NCI-H2029 treated with DMSO at 0.1 percent for 48 hours (cell line): Measurements from ENCODE around the gene MAP6.
"Not testable (repeated sequence)": the region's sequence is repeated elsewhere in the genome, so short reads cannot be mapped to it uniquely, and the experiment has no call there.

Source experiments
- DNase-seq: peaks from one replicate; lab custom pipeline; 2025; lab: John Stamatoyannopoulos, UW

MAP6 gene

DNA sequence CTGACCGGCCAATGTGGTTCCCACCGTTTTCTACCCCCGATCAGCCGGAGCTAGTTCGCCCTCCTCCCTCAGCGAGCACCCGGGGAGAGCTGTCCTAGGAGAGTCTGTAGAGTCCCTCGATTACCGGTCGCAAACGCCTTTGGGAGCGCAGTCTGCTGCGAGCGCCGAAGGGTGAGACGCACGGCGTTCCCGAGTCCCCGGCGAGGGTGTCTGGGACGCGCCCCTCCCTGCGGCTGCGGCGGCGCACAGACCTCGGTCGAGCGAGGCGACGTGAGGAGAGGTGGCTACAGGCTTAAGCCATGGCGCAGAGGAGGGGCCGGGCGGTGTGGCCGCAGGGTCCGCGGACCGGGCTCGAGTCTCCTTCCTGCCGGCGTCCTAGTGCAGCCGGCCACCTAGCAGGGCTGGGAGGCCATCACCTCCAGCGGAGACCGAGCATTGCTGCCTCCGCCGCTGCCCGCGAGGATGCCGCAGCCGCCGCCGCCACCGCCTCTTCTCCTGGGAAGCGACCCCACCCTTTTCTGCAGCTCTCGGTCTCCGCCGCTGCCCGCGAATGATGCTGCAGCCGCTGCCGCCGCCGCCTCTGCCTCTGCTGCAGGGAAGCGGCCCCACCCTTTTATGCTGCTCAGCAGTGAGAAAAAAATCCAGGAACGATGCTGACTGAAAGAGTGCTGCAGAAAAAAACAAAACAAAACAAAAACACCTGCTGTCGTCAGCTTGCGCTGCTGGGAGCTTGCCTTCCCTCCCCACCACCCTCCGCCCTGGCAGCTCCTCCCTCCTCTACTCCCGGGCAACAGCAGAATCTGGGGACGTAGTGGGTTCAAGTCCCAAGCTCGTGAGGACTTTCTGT is at the start of gene MAP6:
Gene MAP6, minus strand, starts transcription at position 588 of the 847 bp plus-strand sequence. CDS start 669 bp downstream, outside the sequence.
- DNase-seq, result no peak

DNA sequence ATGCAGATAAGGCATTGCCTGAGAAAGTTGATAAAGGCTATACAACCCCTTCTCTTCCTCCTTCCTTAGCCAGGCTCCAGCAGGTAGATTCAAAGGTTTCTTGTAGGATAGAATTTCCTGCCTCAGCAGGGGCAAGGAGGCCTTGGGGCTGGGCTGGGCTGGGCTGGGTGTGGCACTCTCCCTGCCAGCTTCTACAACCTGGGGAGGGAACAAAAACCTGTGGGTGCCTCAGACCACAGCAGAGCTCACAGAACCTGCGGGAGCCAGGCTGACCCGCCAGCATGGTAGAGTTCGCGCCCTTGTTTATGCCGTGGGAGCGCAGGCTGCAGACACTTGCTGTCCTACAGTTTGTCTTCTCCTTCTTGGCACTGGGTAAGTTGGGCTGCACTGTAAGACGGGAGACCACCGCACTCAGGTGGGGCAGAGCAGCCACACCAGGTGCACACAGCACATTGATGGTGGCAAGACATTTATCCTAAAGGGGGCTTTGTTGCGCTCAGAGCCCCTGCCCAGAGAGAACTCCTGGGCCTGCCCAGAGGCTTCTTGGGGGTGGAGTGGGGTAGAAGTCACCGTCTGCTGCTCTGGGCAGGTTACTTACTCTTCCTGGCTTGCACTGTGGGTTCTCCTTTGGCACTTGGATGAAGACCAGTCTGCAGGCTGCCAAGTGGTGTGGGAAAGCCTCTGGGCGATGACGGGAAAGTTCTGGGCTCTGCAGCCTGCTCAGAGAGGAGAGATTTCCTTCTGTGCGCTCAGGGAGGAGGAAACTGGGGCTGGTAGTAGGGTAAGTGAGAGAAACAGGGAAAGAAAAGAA is 49.0 kb upstream of the MAP6 start, which contains the start of gene MOGAT2:
Gene MOGAT2, plus strand, starts transcription at position 231 of the 811 bp plus-strand sequence. Its CDS starts 51 bp downstream, at position 282.
- DNase-seq, result no peak

DNA sequence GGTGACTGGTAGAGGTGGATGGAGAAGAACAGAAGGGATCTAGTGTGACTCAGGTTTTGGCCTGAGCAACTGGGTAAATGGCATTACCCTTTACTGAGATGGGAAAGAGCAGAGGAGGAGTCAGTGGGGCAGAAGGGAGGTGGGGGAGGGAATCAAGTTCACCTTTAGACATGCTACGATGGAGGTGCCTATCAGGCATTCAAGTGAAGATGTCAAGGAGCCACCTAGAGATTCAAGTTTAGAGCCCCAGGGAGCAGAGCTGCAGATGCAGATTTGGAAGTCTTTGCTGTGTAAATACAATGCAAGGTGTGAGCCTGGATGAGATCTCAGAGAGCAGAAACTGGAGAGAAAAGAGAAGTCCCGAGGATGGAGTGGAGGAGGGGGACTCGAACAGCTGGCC is 47.8 kb upstream of the MAP6 start:
- no peak for DNase-seq

DNA sequence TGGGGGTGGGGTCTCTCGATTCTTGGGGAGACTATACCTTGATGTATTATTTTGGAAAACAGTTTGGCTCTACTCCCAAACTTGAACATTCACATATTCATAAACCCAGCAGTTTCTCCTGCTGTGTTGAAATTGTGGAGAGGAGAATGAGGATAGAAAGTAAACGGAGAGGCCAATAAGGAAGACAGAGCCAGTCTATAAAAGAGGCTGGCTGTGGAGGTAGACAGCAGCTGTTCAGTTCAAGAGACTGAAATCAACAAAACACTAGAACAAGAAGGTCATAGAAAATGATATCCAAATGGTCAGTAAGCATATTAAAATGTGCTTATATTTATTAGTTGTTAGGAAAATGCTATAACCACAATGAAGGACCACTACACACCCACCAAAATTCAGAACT is 46.9 kb upstream of the MAP6 start:
- peak; percentile 34 for DNase-seq

DNA sequence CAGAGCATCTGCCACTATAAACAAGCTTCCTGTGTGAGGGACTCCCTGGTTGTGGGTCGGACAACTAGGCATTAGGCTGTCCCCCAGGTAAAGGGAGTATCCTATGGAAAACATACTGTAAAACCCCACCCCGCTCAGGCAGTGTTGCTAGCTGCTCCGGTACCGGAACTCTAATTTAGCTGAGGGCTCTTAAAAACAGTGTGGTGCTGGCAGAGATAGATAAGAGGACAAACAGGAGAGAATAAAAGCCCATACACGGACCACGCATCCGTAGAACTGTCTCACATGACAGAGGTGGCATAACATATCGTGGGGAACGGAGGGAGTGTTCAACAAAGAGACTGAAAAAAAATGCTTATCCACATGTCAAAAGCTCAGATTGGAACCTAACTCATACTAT is 45.4 kb upstream of the MAP6 start:
- DNase-seq, result peak; percentile 34

DNA sequence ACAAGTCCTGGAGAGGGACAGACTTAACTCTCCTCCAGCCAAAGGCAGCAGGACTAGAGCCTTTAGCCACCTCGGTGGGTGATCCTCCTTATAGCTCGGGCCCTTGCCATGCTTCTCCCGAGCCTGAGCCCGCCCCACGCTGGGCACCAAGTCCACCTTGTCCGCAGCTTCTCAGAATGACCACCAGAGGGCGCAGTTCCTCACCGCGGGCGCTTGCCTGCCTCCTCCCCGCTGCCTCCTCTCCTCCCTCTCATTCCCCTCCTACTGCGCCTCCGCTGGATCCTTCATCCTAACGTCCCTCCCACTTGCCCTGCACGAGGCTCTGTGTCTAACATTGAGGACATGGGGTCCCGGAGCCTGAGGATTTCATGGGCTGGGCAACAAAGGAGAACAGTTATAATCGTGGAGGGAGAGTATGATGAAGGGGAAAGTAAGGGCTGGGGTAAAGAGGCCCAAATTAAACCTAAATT is 37.5 kb upstream of the MAP6 start:
- DNase-seq, result peak; percentile 82

DNA sequence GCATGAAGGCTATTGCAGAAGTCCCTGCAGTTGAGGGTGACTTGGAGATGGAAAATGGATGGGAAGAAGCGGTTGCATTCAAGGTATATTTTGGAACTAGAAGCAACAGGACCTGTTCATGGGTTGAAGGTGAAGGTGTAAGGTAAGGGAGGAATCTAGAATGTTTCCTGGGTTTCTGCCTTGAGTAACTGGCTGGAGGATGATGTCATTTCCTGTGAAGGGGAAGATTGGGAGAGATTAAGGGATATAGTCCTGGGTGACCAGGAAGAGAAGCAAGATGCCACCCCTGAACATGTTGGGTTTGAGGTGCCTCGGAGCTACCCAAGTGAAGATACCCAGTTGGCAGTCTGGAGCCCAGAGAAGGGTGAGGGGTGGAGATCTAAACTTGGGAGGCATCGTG is 36.7 kb upstream of the MAP6 start:
- DNase-seq, result no peak

DNA sequence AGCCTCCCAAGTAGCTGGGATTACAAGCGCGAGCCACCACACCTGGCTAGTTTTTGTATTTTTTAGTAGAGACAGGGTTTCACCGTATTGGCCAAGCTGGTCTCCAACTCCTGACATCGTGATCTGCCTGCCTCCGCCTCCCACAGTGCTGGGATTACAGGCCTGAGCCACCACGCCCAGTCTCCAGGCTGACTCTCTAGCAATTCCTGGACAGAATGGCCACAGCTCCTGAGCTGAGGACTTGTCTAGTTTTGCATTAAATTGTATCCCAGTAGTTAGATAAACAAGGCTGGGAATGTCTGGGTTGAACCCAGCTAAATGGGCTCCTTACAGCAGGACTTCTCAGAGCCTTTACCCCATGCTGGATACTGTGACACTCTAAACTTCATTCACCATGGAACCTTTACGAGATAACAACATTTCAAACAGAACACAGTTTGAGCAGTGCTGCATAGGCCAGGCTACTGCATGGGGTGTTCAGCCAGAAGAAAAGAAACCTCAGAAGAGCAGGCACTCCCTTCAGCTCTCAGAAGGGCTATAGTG is 34.9 kb upstream of the MAP6 start:
- DNase-seq, result no peak

DNA sequence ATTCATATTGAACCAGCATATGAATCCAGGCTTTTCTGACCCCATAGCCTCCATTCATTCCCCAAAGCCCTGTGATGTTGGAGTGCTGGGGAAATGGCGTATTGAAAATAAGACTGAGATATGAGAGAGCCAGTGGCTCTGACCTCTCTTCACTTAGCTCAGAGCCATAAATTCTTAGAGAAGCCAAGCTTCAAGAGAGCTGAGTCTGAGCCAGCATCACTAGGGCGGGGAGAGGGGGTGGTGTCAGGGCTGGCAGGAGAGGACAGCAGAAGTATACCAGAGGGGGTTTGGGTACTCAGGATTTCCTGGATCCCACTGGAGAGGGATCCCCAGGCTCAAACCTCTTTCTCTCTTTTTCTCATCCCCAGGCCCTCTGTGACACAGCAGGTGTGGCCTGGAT is 32.1 kb upstream of the MAP6 start:
- no peak for DNase-seq

DNA sequence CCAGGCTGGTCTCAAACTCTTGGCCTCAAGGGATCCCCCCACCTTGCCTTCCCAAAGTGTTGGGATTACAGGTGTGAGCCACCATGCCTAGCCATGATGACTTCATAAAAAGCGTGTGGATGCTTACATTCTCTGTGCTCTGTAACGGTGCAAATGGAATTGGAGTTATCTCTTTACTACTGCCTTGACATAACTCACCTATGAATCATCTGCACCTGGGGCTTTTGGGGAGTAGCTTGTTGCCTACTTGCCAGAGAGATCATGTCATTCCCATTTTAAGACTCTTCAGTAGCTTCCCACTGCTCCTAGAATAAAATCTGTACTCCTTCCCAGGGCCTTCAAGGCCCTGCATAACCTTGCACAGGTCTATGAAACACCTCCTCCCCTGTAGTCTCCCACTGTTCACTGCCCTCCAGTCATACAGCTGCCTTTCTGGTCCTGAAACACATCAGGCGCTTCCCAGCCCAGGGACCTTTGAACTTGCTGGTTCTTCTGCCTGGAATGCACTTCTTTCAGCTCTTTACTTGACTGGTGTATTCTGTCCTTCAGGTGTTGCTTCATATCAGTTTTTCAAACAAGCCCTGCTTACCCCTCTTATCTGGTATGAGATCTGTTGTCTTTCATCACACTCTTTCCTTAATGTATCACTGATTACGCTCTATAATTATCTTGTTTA is 29.2 kb upstream of the MAP6 start:
- DNase-seq, result no peak

DNA sequence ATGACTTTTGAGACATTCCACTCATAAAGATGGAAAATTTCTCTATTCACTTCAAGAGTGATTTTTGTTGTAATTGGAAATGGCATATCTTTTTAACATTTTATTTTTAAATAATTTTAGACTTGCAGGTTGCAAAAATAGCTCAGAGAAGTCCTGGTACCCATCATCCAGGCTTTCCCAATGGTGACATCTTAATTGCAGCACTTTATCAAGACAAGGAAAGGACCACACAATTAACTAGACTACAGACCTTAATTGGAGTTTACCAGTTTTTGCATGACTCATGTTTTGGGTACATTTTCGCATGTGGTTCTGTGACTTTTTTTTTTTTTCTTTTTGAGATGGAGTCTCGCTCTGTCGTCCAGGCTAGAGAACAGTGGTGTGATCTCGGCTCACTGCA is 23.0 kb upstream of the MAP6 start:
- no peak for DNase-seq

DNA sequence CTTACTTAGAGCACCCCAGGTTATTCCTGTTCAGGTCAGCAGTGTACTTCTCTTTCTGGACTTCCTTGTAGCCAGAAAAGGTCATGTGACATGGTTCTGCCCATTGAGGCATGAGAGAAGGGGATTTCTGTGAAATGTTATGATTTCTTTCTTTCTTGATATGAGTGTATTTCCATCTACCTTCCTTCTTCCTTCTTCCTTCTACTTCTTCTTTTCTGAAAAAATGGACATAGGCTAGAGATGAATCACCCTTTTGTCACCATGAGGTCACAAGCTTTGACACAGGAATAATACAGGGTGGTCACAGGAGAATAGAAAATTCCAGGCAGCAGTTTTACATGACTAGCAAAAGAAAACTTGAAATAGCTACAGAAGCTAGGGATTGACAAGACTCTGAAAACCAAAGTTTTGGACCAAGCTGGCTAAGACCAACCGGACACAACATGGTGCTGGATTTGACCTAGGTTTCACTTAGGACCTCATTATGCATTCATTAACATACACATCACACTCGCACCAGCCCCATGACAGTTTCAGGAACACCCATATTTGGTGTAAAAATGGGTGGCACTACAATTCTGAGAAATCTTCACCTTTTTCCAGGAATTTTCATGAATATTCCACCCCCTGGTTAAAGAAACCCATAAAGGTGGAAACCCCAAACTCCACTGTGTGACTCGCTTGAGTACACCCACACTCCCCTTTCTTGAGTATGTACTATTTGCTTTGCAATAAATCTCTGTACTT is 21.2 kb upstream of the MAP6 start:
- DNase-seq, result no peak

DNA sequence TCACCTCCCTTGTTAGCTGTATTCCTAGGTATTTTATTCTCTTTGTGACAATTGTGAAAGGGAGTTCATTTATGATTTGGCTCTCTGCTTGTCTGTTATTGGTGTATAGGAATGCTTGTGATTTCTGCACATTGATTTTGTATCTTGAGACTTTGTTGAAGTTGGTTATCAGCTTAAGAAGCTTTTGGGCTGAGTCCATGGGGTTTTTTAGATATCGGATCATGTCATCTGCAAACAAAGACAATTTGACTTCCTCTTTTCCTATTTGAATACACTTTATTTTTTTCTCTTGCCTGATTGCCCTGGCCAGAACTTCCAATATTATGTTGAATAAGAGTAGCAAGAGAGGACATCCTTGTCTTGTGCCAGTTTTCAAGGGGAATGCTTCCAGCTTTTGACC is 15.0 kb upstream of the MAP6 start:
- not testable (repeated sequence) for DNase-seq

DNA sequence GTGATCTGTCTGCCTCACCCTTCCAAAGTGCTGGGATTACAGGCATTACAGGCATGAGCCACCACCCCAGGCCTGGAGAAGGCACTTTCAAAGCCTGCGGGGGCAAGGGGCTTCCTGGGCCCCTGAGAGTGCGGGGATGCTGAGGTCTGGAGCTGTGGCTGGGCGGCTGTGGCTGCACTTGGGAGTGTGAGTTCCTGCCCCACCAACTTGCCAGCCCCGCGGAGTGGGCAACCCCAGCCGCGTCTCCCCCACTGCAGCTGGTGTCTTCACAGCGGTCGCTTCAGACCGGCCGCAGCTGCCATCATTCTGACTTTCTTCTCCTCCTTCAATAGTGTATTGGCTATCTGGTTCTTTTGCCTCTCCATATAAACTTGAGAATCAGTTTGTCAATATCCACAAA is 10.7 kb upstream of the MAP6 start:
- DNase-seq, result no peak

DNA sequence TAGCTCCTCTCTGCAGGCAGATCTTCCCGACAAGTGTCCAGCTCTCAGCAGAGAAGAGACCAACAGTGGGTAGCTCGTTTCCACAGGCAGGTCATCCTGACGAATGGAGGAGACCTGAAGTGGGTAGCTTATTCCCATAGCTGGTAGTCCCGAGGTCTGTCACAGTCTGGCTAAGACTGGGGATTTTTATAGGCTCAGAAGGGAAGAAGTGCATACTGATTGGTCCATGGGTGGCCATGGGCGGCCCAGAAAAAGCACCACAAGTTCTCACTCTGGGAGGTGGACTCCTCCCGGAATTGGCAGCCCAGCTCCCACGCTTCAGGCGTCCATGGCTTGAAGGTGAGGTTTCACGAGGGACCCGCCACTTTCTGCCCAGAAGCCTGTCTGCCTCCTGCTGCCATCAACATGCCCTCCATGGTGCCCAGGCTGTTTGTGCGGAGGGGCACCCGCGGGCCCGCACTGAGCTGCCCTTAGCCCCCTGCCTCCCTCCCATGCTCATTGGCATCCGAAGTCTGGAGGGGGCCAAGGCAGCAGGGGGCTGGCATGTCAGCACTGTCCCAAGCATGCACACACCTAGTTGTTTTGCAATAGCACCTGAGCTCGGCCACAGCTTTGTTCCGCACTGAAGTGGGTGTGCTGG is 9.9 kb upstream of the MAP6 start:
- no peak for DNase-seq

DNA sequence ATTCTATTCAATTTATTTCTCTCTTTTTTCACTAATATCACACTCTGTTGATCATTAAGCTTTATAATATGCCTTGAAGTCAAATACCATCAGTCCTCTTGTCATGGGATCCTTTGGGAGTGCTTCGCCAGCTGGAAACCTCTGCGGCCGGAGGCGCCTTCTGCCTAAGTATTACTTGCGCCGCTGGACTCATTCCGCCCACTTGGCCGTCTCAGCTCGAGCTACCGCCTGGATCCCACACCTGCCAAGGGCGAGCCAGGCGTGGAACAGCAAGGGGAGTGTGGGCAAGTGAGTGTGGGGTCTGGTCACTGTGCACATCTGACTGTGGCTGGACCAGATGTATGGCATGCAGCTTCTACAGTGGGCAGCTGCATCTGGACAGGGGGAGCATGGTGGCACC is 9.1 kb upstream of the MAP6 start:
- no peak for DNase-seq

DNA sequence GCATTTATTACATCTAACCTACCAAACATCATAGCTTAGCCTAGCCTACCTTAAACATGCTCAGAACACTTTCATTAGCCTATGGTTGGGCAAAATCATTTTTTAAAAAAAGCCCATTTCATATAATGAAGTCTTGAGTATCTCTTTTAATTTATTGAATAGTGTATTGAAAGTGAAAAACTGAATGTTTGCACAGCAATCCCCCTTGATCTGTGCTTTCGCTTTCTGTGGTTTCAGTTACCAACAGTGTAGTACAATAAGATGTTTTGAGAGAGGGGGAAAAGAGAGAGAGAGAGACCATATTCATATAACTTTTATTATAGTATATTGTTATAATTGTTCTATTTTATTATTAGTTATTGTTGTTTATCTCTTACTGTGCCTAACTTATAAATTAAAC is 8.4 kb upstream of the MAP6 start:
- DNase-seq, result no peak

DNA sequence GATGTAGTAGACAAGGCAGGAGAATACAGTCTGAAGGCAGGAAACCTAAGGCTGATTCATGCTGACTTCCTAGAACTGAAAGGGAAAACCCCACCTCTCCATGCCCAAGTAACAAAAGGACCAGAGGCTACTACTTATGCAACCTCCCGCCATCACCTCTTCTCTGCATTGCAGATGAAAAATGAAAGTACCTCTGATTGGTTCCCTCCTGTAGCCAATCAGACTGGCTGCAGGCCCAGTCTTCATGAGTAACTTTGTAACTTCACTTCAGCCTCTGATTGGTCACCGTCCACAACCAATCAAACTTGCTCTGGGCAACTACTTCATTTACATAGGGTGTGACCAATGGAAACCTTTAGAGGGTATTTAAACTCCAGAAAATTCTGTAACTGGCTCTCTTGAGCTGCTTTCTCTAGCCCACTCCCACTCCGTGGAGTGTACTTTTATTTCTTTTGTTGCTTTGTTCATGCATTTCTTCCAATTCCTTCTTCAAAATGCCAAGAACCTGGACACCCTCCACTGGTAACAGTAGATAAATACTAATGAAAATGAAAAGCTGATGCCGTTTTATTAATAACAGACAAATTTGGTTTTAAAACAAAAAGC is 5.2 kb upstream of the MAP6 start:
- DNase-seq, result no peak

DNA sequence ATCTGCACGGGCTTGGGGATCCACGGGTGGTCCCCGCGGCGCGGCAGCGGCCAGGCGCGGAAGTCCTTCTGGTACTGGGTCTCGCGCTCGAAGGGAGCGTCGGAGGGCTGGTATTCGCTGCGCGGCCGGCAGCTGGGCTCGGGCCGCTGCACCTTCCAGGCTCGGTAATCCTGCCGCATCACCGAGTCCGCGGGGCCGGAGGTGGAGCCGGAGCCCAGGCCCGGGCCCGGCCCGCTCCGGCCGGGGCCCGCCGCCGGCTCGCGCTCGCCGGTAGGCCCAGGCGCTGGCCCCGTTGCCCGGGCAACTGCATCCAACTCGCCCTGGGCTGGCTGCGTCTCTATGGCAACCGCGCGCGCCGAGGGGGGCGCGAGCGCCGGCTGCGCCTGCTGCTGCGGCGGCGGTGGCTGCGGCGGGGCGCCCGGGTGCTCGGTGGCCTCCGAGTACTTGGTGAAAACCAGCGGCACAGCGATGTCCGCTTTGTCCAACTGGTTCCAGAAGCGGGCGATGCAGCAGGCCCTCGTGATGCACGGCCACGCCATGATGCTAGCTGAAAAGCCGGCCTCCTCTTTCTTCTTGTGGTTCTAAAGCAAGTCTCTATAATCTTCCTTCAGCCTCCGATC is 897 bp downstream of the MAP6 start:
- DNase-seq, result no peak

DNA sequence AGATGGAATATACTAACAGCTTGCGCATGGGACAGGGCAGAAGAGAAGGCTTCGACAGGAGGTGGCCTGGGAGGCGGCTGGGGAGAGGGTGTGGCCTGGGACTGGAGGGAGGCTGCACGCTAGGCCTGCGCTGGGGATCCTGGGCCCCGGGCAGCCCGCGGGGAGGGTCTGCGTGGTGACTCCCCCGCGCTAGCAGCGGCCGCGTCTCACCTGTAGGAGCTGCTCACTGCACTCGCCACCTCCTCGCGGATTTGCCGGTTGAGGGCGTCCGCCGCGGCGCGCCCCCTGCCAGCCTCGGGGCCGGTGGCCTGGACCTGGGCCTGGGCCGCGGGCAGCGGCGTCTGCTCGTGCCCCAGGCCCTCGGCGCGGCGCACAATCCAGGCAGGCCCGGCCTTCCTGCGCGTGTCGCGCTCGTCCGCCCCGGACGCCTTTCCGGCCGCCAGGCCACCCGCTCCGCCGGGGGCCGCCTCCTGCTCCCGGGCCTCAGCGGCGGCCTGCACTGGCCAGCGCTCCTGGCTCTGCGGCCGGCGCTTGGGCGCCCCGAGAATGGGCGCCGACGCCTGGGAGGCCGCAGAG is 1.5 kb downstream of the MAP6 start:
- DNase-seq, result no peak
